ENCODE measurements around the gene SLC16A3.
A peak's percentile ranks its signal among the peaks of the same experiment; 100 is the strongest.
"Not testable (repeated sequence)": the region's sequence is repeated elsewhere in the genome, so short reads cannot be mapped to it uniquely, and the experiment has no call there.

Gene SLC16A3

GRCh38 chr17:82257473-82257872, 28.6 kb downstream of the SLC16A3 start:
- no peak for TF ChIP-seq ZNF565 (CRISPR knock-in tag; conservative IDR thresholded peaks at IDR 0.05; ENCODE audit: low read depth)
- TF ChIP-seq PATZ1 (CRISPR knock-in tag; IDR thresholded peaks at IDR 0.05; ENCODE audit: borderline replicate concordance): no peak
- no peak for TF ChIP-seq ZFP30 (CRISPR knock-in tag; IDR thresholded peaks at IDR 0.05)
- TF ChIP-seq ISL1 (CRISPR knock-in tag; IDR thresholded peaks at IDR 0.05): no peak
- TF ChIP-seq BACH2 (CRISPR knock-in tag; IDR thresholded peaks at IDR 0.05; ENCODE audit: borderline replicate concordance): no peak
- TF ChIP-seq, protein P1, sequence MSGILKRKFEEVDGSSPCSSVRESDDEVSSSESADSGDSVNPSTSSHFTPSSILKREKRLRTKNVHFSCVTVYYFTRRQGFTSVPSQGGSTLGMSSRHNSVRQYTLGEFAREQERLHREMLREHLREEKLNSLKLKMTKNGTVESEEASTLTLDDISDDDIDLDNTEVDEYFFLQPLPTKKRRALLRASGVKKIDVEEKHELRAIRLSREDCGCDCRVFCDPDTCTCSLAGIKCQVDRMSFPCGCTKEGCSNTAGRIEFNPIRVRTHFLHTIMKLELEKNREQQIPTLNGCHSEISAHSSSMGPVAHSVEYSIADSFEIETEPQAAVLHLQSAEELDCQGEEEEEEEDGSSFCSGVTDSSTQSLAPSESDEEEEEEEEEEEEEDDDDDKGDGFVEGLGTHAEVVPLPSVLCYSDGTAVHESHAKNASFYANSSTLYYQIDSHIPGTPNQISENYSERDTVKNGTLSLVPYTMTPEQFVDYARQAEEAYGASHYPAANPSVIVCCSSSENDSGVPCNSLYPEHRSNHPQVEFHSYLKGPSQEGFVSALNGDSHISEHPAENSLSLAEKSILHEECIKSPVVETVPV (CRISPR knock-in tag; IDR thresholded peaks at IDR 0.05): no peak
- no peak for TF ChIP-seq ESRRG (CRISPR knock-in tag; IDR thresholded peaks at IDR 0.05)
- TF ChIP-seq TOX (CRISPR knock-in tag; IDR thresholded peaks at IDR 0.05; ENCODE audit: borderline replicate concordance): no peak
- no peak for TF ChIP-seq PPARA (CRISPR knock-in tag; IDR thresholded peaks at IDR 0.05; ENCODE audit: borderline replicate concordance)
- no peak for TF ChIP-seq ZNF70 (CRISPR knock-in tag; IDR thresholded peaks at IDR 0.05)
- TF ChIP-seq RARB (CRISPR knock-in tag; IDR thresholded peaks at IDR 0.05): no peak
- no peak for TF ChIP-seq OSR1 (CRISPR knock-in tag; IDR thresholded peaks at IDR 0.05)
- TF ChIP-seq ZFP3 (CRISPR knock-in tag; IDR thresholded peaks at IDR 0.05): no peak
- TF ChIP-seq ARNTL (CRISPR knock-in tag; IDR thresholded peaks at IDR 0.05; ENCODE audit: borderline replicate concordance, low read depth): no peak
- peak; percentile 64 for ATAC-seq

- TF ChIP-seq CSDC2 (CRISPR knock-in tag; IDR thresholded peaks at IDR 0.05): no peak
- no peak for TF ChIP-seq ZNF70 (CRISPR knock-in tag; IDR thresholded peaks at IDR 0.05)
- TF ChIP-seq ARNTL (CRISPR knock-in tag; IDR thresholded peaks at IDR 0.05; ENCODE audit: borderline replicate concordance, low read depth): no peak
- no peak for TF ChIP-seq TSHZ2 (CRISPR knock-in tag; IDR thresholded peaks at IDR 0.05)
- TF ChIP-seq RARB (CRISPR knock-in tag; IDR thresholded peaks at IDR 0.05): no peak
- no peak for TF ChIP-seq BACH2 (CRISPR knock-in tag; IDR thresholded peaks at IDR 0.05; ENCODE audit: borderline replicate concordance)
- TF ChIP-seq ZNF565 (CRISPR knock-in tag; conservative IDR thresholded peaks at IDR 0.05; ENCODE audit: low read depth): no peak
- no peak for TF ChIP-seq ZNF8 (CRISPR knock-in tag; IDR thresholded peaks at IDR 0.05)
- no peak for ATAC-seq
Observed at GRCh38 chr17:82258555-82258954, 29.7 kb downstream of the SLC16A3 start.

- ATAC-seq: not testable (repeated sequence)
Observed at GRCh38 chr17:82259972-82260961, 31.4 kb downstream of the SLC16A3 start.

GRCh38 chr17:82262344-82262743, 33.5 kb downstream of the SLC16A3 start:
- no peak for ATAC-seq
- TF ChIP-seq ZNF8 (CRISPR knock-in tag; IDR thresholded peaks at IDR 0.05) (no peak), TCF4 (CRISPR knock-in tag; IDR thresholded peaks at IDR 0.05; ENCODE audit: borderline replicate concordance) (no peak), ZNF565 (CRISPR knock-in tag; conservative IDR thresholded peaks at IDR 0.05; ENCODE audit: low read depth) (no peak), SNAI2 (CRISPR knock-in tag; IDR thresholded peaks at IDR 0.05) (no peak), ZNF70 (CRISPR knock-in tag; IDR thresholded peaks at IDR 0.05) (no peak), PPARA (CRISPR knock-in tag; IDR thresholded peaks at IDR 0.05; ENCODE audit: borderline replicate concordance) (no peak), BACH2 (CRISPR knock-in tag; IDR thresholded peaks at IDR 0.05; ENCODE audit: borderline replicate concordance) (no peak), CREB5 (CRISPR knock-in tag; IDR thresholded peaks at IDR 0.05; ENCODE audit: low read depth) (no peak), RARB (CRISPR knock-in tag; IDR thresholded peaks at IDR 0.05) (no peak), ZFP30 (CRISPR knock-in tag; IDR thresholded peaks at IDR 0.05) (no peak), ZC3H10 (CRISPR knock-in tag; IDR thresholded peaks at IDR 0.05) (no peak), TOX (CRISPR knock-in tag; IDR thresholded peaks at IDR 0.05; ENCODE audit: borderline replicate concordance) (no peak), ISL1 (CRISPR knock-in tag; IDR thresholded peaks at IDR 0.05) (no peak), TSHZ2 (CRISPR knock-in tag; IDR thresholded peaks at IDR 0.05) (no peak), OSR1 (CRISPR knock-in tag; IDR thresholded peaks at IDR 0.05) (no peak), CSDC2 (CRISPR knock-in tag; IDR thresholded peaks at IDR 0.05) (no peak), ZFP3 (CRISPR knock-in tag; IDR thresholded peaks at IDR 0.05) (no peak), ESRRG (CRISPR knock-in tag; IDR thresholded peaks at IDR 0.05) (no peak)
- TF ChIP-seq, protein P1 (CRISPR knock-in tag; IDR thresholded peaks at IDR 0.05): no peak
